Heart right ventricle (tissue), 16 donors: Measurements from ENCODE around the gene GTF2IRD1. TPM values are rescaled to one million over a fixed set of nuclear protein-coding genes. Genes with fewer than 3 reads are reported as not detected.
"Not testable (repeated sequence)": the region's sequence is repeated elsewhere in the genome, so short reads cannot be mapped to it uniquely, and the experiment has no call there.

Experiments used
- ATAC-seq, 8 donors: fragments of 200-7000 bp; cut with Tn5 transposase; one replicate each; pipeline ENCODE4 v1.9.1; 2020; ENCODE audit warnings: mild to moderate bottlenecking in 8 of 8, moderate library complexity in 8 of 8, moderate number of reproducible peaks in 1 of 8
- DNase-seq, 2 donors: peaks; one replicate each; pipeline ENCODE4 v3.0.0-alpha.2; 2020
- H3K27ac ChIP-seq, 10 donors: fragments of 200-600 bp; sonication (generic) in 2 of 10; one replicate each; pipeline versions ENCODE4 v1.5.0 to v1.8.0; 2020 to 2022; ENCODE audit warnings: mild to moderate bottlenecking in 3 of 10
- H3K27me3 ChIP-seq, 7 donors: fragments of 200-600 bp; one replicate each; pipeline ENCODE4 v1.8.0; 2021 to 2022; ENCODE audit warnings: mild to moderate bottlenecking in 2 of 7
- H3K36me3 ChIP-seq, 9 donors: fragments of 200-600 bp; sonication (generic) in 1 of 9; one replicate each; pipeline versions ENCODE4 v1.5.0 to v1.8.0; 2020 to 2022; ENCODE audit warnings: mild to moderate bottlenecking in 2 of 9
- H3K4me1 ChIP-seq, 9 donors: fragments of 200-600 bp; sonication (generic) in 1 of 9; one replicate each; pipeline versions ENCODE4 v1.5.0 to v1.8.0; 2020 to 2022; ENCODE audit warnings: mild to moderate bottlenecking in 4 of 9
- H3K4me3 ChIP-seq, 10 donors: fragments of 200-600 bp; sonication (generic) in 2 of 10; one replicate each; pipeline versions ENCODE4 v1.5.0 to v1.8.0; 2020 to 2022; ENCODE audit warnings: mild to moderate bottlenecking in 7 of 10, moderate library complexity in 2 of 10
- H3K9me3 ChIP-seq, 11 donors: fragments of 200-600 bp in 10 of 11; sonication (generic) in 2 of 11; one replicate each; pipeline versions ENCODE4 v1.5.0 to v1.8.0; 2013 to 2022; ENCODE audit warnings: mild to moderate bottlenecking in 2 of 11, control low read depth in 1 of 11, moderate library complexity in 1 of 11
- CTCF ChIP-seq, 9 donors: fragments of 200-600 bp; sonication (generic) in 2 of 9; IDR thresholded peaks; one replicate each; pipeline versions ENCODE4 v1.5.0 to v1.8.0; 2021 to 2022; ENCODE audit warnings: antibody characterized with exemption in 9 of 9, mild to moderate bottlenecking in 5 of 9, moderate library complexity in 1 of 9
- WGBS, 2 donors: extraction: QIAGEN DNeasy Blood & Tissue Kit; methylation state at CpG; one replicate each; pipeline ENCODE4 v1.1.7; 2013; ENCODE audit warnings: inconsistent platforms in 1 of 2; 5-methylcytosine and 5-hydroxymethylcytosine counted together
- intact Hi-C, 10 donors: fragments of 100-400 bp; cut with DNase I; formaldehyde crosslinking; loops; one replicate each; pipeline versions ENCODE4 v1.11.1 to v1.14.2; 2022
- polyA plus RNA-seq, 2 donors: library from polyadenylated mRNA; stranded (reverse); fragments of 200-250 nt; gene quantifications; one replicate each; pipeline ENCODE4 v1.2.3, GENCODE V29; 2013
- total RNA-seq, 10 donors: library from RNA; stranded (reverse); fragmentation: NEBNext Ultra II Directional in 3 of 10; extraction: Animal tissue kit (Norgen Biotek cat#: 25700) in 3 of 10; gene quantifications; one replicate each; pipeline versions ENCODE4 v1.2.1 to v1.2.4, GENCODE V29; 2021 to 2023
- donor health status: Arrhythmogenic right ventricular cardiomyopathy.
- donor health status: ischemic (EF 13 %, LVEDD 7.1; RV severe dilation, severe dysfunction).
- donor health status: healthy with polysubstance abuse.
- donor health status: DM: no; HTN: yes; CAD: no.
- donor health status: DM: no; HTN: no; CAD: no.
- donor health status: ischemic (EF 25% LVEDD 6.9; RV normal size, moderate dysfunction).
- donor health status: ischemic (EF 25% LVEDD 5.7; RV mildly dilated, moderate dysfunction).
- donor health status: healthy.
- donor health status: DM: yes; HTN: yes; CAD: no.
- donor health status: Ischemic cardiomyopathy.
- donor health status: ischemic (EF 35%, LVEDD 5.7; RV mildly dilated, moderate dysfunction).
- donor health status: nonischemic (EF 11% LVEDD 7.7; RV severe dilation, severe dysfunction).
- donor health status: DM: yes; HTN: yes; CAD: no.
- donor health status: PGD.
- donor health status: ischemic (EF 29% LVEDD 5.4; RV normal size, mild dysfunction).
- donor health status: nonischemic (EF 23%, LVEDD 6.1; RV moderate dilation, normal function).

GTF2IRD1 gene
- total and polyA plus RNA-seq, 12 donors, result 11.7 to 36.6 (median 18.0) TPM

GRCh38 chr7:74495112-74496086 is 41.7 kb downstream of the GTF2IRD1 start:
- intact Hi-C loops, result loop anchor here in 1 of 10 donors (5.0 kb wide), 1 partner anchor 62 kb away; no protein-coding TSS in a partner anchor
- Histone ChIP-seq H3K9me3 (peaks cover 0 to 9% (median 0%) of the 10 kb centered on the region in 11 donors), H3K4me1 (peaks cover 0 to 27% (median 9%) of the 10 kb centered on the region in 9 donors), H3K36me3 (peaks cover 0 to 3% (median 0%) of the 10 kb centered on the region in 9 donors), H3K27ac (peak overlapping the region in 5 of 10 donors; percentile 9 to 52 (median 30)), H3K4me3 (no peak overlapping the region), H3K27me3 (no peaks in the 10 kb centered on the region)
- 50 to 66% methylated on average over 19 of the region's 19 CpGs for WGBS, 2 donors
- ATAC-seq, result peak in 6 of 8 donors; percentile 44 to 80 (median 75)
- DNase-seq, result peak in 1 of 2 donors; percentile 48
- no peak for TF ChIP-seq CTCF (IDR thresholded peaks at IDR 0.05)

- DNase-seq, result no peak
- Histone ChIP-seq H3K4me1 (peaks cover 0 to 32% (median 9%) of the 10 kb centered on the region in 9 donors), H3K27ac (no peak overlapping the region), H3K4me3 (no peak overlapping the region), H3K36me3 (peaks cover 0 to 3% (median 0%) of the 10 kb centered on the region in 9 donors), H3K9me3 (peaks cover 0 to 9% (median 0%) of the 10 kb centered on the region in 11 donors), H3K27me3 (no peaks in the 10 kb centered on the region)
- no peak for ATAC-seq
- no peak for TF ChIP-seq CTCF (IDR thresholded peaks at IDR 0.05)
- intact Hi-C loops, result loop anchor here in 1 of 10 donors (5.0 kb wide), 1 partner anchor 61 kb away; no protein-coding TSS in a partner anchor
- 90 to 94% methylated on average over 6 of the region's 6 CpGs for WGBS, 2 donors
Observed at GRCh38 chr7:74496272-74496671, 42.6 kb downstream of the GTF2IRD1 start.

GRCh38 chr7:74496773-74497172 is 43.1 kb downstream of the GTF2IRD1 start:
- intact Hi-C loops, result loop anchor here in 1 of 10 donors (5.0 kb wide), 1 partner anchor 61 kb away; no protein-coding TSS in a partner anchor
- peaks cover 0 to 35% (median 9%) of the 10 kb centered on the region in 9 donors for H3K4me1 ChIP-seq
- not testable (repeated sequence) for DNase-seq, H3K9me3 ChIP-seq, H3K27me3 ChIP-seq, H3K36me3 ChIP-seq, H3K27ac ChIP-seq, ATAC-seq, H3K4me3 ChIP-seq
- 62 to 63% methylated on average over 3 of the region's 3 CpGs for WGBS, 2 donors

- Histone ChIP-seq H3K4me1 (peaks cover 0 to 42% (median 9%) of the 10 kb centered on the region in 9 donors), H3K27me3 (no peaks in the 10 kb centered on the region), H3K36me3 (no peaks in the 10 kb centered on the region), H3K4me3 (no peak overlapping the region), H3K27ac (no peak overlapping the region), H3K9me3 (no peaks in the 10 kb centered on the region)
- intact Hi-C loops, result loop anchor here in 1 of 10 donors (5.0 kb wide), 1 partner anchor 59 kb away; no protein-coding TSS in a partner anchor
- no peak for ATAC-seq
- whole genome bisulfite sequencing, 2 donors, result 96 to 98% methylated on average over 4 of the region's 4 CpGs
- no peak for DNase-seq
- no peak for TF ChIP-seq CTCF (IDR thresholded peaks at IDR 0.05)
Observed at GRCh38 chr7:74498354-74498753, 44.6 kb downstream of the GTF2IRD1 start.
